B cell (primary cell): ENCODE data around the gene NOS1AP. TPM values are rescaled to one million over a fixed set of nuclear protein-coding genes. Genes with fewer than 3 reads are reported as not detected.
"Not testable (repeated sequence)": the region's sequence is repeated elsewhere in the genome, so short reads cannot be mapped to it uniquely, and the experiment has no call there.

Experiments
- ATAC-seq: fragments of 200-7000 bp; cut with Tn5 transposase; one replicate; pipeline ENCODE4 v1.10.0; 2021; ENCODE audit warnings: low read depth, mild to moderate bottlenecking, moderate number of reproducible peaks, moderate library complexity
- CTCF ChIA-PET: fragments of 350-600 bp; sonication (Branson Sonifier 250); formaldehyde crosslinking; loops from one replicate; lab custom pipeline; 2021; ENCODE audit warnings: antibody characterized with exemption, inconsistent platforms; lab: Charles Lee
- POLR2A ChIA-PET: fragments of 350-600 bp; sonication (Branson Sonifier 250); formaldehyde crosslinking; loops from one replicate; lab custom pipeline; 2021; ENCODE audit warnings: antibody characterized with exemption; lab: Charles Lee
- DNase-seq: peaks from one replicate; pipeline ENCODE4 v3.0.0; 2013
- H2AFZ ChIP-seq: 2 replicates; pipeline ENCODE4 v1.6.1; 2012; ENCODE audit warnings: mild to moderate bottlenecking, low read depth, low read length; ENCODE audit not compliant: insufficient read depth, poor library complexity, severe bottlenecking
- H3K27ac ChIP-seq, 2 donors: 1 replicate in 1 of 2; 2 replicates in 1 of 2; pipeline ENCODE4 v1.5.1; 2012 to 2013; ENCODE audit warnings: low read length in 2 of 2, mild to moderate bottlenecking in 2 of 2, moderate library complexity in 1 of 2
- H3K27me3 ChIP-seq, 4 experiments: fragments of 200-600 bp in 1 of 4; sonication (generic) in 1 of 4; replicated peaks in 1 of 4; 1 replicate in 2 of 4; 2 replicates in 2 of 4; pipeline versions ENCODE4 v1.6.1 to v1.7.0; 2013 to 2016; ENCODE audit warnings: low read length in 3 of 4, mild to moderate bottlenecking in 2 of 4, mixed read lengths in 1 of 4, moderate library complexity in 1 of 4; ENCODE audit not compliant: insufficient read depth in 4 of 4, control insufficient read depth in 3 of 4; ENCODE audit errors: control extremely low read depth in 1 of 4
- H3K36me3 ChIP-seq, 2 experiments: replicated peaks in 1 of 2; 1 replicate in 1 of 2; 2 replicates in 1 of 2; pipeline versions ENCODE4 v1.6.1 to v1.7.1; 2013; ENCODE audit warnings: low read length in 1 of 2; ENCODE audit not compliant: insufficient read depth in 2 of 2, control insufficient read depth in 1 of 2; ENCODE audit errors: control extremely low read depth in 1 of 2, extremely low read depth in 1 of 2
- H3K4me1 ChIP-seq, 2 donors: fragments of 200-600 bp in 1 of 2; sonication (generic) in 1 of 2; 1 replicate in 1 of 2; 2 replicates in 1 of 2; pipeline versions ENCODE4 v1.5.1 to v1.6.1; 2013 to 2017; ENCODE audit warnings: low read length in 2 of 2; ENCODE audit not compliant: control insufficient read depth in 2 of 2, insufficient read depth in 2 of 2
- H3K4me2 ChIP-seq: replicated peaks from 2 replicates; pipeline ENCODE3; 2012; ENCODE audit warnings: mild to moderate bottlenecking, low read depth, low read length; ENCODE audit not compliant: poor library complexity, severe bottlenecking
- H3K4me3 ChIP-seq, 5 experiments: fragments of 200-600 bp in 1 of 5; sonication (generic) in 1 of 5; 1 replicate in 3 of 5; 2 replicates in 2 of 5; pipeline versions ENCODE4 v1.5.1 to v1.7.0; 2011 to 2016; ENCODE audit warnings: low read length in 4 of 5, mild to moderate bottlenecking in 4 of 5, low read depth in 2 of 5, control low read depth in 1 of 5, moderate library complexity in 1 of 5; ENCODE audit not compliant: insufficient read depth in 1 of 5; ENCODE audit errors: control extremely low read depth in 1 of 5, extremely low read depth in 1 of 5
- H3K79me2 ChIP-seq: fragments of 200-600 bp; sonication (generic); one replicate; pipeline ENCODE4 v1.6.0; 2016; ENCODE audit warnings: low read length; ENCODE audit not compliant: control insufficient read depth, insufficient read depth
- H3K9ac ChIP-seq: fragments of 200-600 bp; sonication (generic); 2 replicates; pipeline ENCODE4 v1.6.1; 2017; ENCODE audit warnings: mild to moderate bottlenecking, low read length, moderate library complexity
- H3K9me3 ChIP-seq, 3 donors: one replicate each; pipeline versions ENCODE4 v1.6.1 to v1.7.1; 2013; ENCODE audit warnings: low read length in 2 of 3; ENCODE audit not compliant: control insufficient read depth in 2 of 3, insufficient read depth in 1 of 3; ENCODE audit errors: control extremely low read depth in 1 of 3
- H4K20me1 ChIP-seq: 2 replicates; pipeline ENCODE4 v1.6.0; 2012; ENCODE audit warnings: mild to moderate bottlenecking, low read length; ENCODE audit not compliant: insufficient read depth, control insufficient read depth, poor library complexity, severe bottlenecking
- H3K27ac Mint-ChIP-seq: one replicate; pipeline ENCODE4 v1.8.0; 2021; ENCODE audit warnings: mixed read lengths
- H3K27me3 Mint-ChIP-seq: one replicate; pipeline ENCODE4 v1.8.0; 2021; ENCODE audit warnings: mixed read lengths
- H3K4me1 Mint-ChIP-seq: one replicate; pipeline ENCODE4 v1.8.0; 2021; ENCODE audit warnings: mixed read lengths
- H3K4me3 Mint-ChIP-seq: one replicate; pipeline ENCODE4 v1.8.0; 2021; ENCODE audit warnings: mixed read lengths
- H3K9me3 Mint-ChIP-seq: one replicate; pipeline ENCODE4 v1.8.0; 2022; ENCODE audit warnings: mixed read lengths; ENCODE audit not compliant: insufficient read depth
- CTCF ChIP-seq: fragments of 200-600 bp; IDR thresholded peaks from one replicate; pipeline ENCODE4 v1.8.0; 2022; ENCODE audit warnings: antibody characterized with exemption, mild to moderate bottlenecking
- EZH2 ChIP-seq: IDR thresholded peaks from 2 replicates; pipeline ENCODE4 v1.6.1; 2012; ENCODE audit warnings: borderline replicate concordance, low read depth, mild to moderate bottlenecking, moderate library complexity, low read length; ENCODE audit not compliant: insufficient read depth, poor library complexity, severe bottlenecking
- WGBS: methylation state at CpG from one replicate; pipeline ENCODE4 v1.1.5; 2013; ENCODE audit warnings: missing lambda C conversion rate; ENCODE audit not compliant: insufficient coverage; 5-methylcytosine and 5-hydroxymethylcytosine counted together
- intact Hi-C: fragments of 100-400 bp; cut with micrococcal nuclease; formaldehyde crosslinking; loops from one replicate; pipeline ENCODE4 v1.10.0; 2022
- polyA plus RNA-seq: library from polyadenylated mRNA; depleted of rRNA; stranded (reverse); fragments of >200 nt; gene quantifications from 2 replicates; pipeline ENCODE4 v1.2.3, GENCODE V29; 2012
- total RNA-seq, 2 donors: library from RNA; stranded (reverse); fragments of 120-200 nt in 1 of 2; gene quantifications; 1 replicate in 1 of 2; 2 replicates in 1 of 2; pipeline versions ENCODE4 v1.2.3 to v1.2.4, GENCODE V29; 2013 to 2022

NOS1AP gene
- total and polyA plus RNA-seq, 2 donors (not counting 1 experiment from before 2014, with no cell fraction given) = 0.32 TPM; not detected in 1

- H3K4me3 ChIP-seq = no peak overlapping the region
- no peak overlapping the region for H3K4me3 Mint-ChIP-seq
- intact Hi-C loops = no loop called here
- H3K36me3 ChIP-seq = no peaks in the 10 kb centered on the region
- no peak for TF ChIP-seq EZH2
- TF ChIP-seq CTCF = no peak
- no peak overlapping the region for H3K27ac ChIP-seq
- peaks cover 34% of the 10 kb centered on the region for H3K27me3 Mint-ChIP-seq
- ATAC-seq (no peak), DNase-seq (no peak)
- H4K20me1 ChIP-seq = no peaks in the 10 kb centered on the region
- H3K27ac Mint-ChIP-seq = no peak overlapping the region
- no peaks in the 10 kb centered on the region for H3K9me3 Mint-ChIP-seq
- no peak overlapping the region for H2AFZ ChIP-seq
- H3K4me1 ChIP-seq = no peaks in the 10 kb centered on the region
- no peaks in the 10 kb centered on the region for H3K9me3 ChIP-seq
- no peak overlapping the region for H3K4me2 ChIP-seq
- POLR2A ChIA-PET = no interaction called here
- H3K4me1 Mint-ChIP-seq = no peaks in the 10 kb centered on the region
- peaks cover 0 to 6% (median 0%) of the 10 kb centered on the region in 4 experiments for H3K27me3 ChIP-seq
- WGBS = 100% methylated on average over 3 of the region's 5 CpGs
- no peak overlapping the region for H3K9ac ChIP-seq
- no peaks in the 10 kb centered on the region for H3K79me2 ChIP-seq
- CTCF ChIA-PET = no interaction called here
Observed at GRCh38 chr1:162200096-162200847, 130.8 kb downstream of the NOS1AP start.

GRCh38 chr1:162201062-162201461 lies 131.6 kb downstream of the NOS1AP start:
- H3K4me2 ChIP-seq, POLR2A ChIA-PET, H4K20me1 ChIP-seq, H2AFZ ChIP-seq, H3K27ac Mint-ChIP-seq, H3K4me3 ChIP-seq, H3K27ac ChIP-seq, H3K79me2 ChIP-seq, H3K4me3 Mint-ChIP-seq, intact Hi-C loops, CTCF ChIA-PET, H3K27me3 ChIP-seq, H3K9me3 ChIP-seq, DNase-seq, ATAC-seq, H3K9ac ChIP-seq, H3K9me3 Mint-ChIP-seq, H3K4me1 Mint-ChIP-seq, H3K4me1 ChIP-seq, H3K36me3 ChIP-seq: not testable (repeated sequence)
- H3K27me3 Mint-ChIP-seq = peaks cover 30% of the 10 kb centered on the region
